Neural progenitor cell (in vitro differentiated cells): Measurements from ENCODE around the gene TEK.

Experiments used
- EZH2phosphoT487 ChIP-seq: fragments of 200-600 bp; sonication (generic); IDR thresholded peaks from 2 replicates; pipeline ENCODE4 v1.6.1; 2017; ENCODE audit warnings: antibody characterized with exemption
- TF ChIP-seq, protein P1 (sequence below): fragments of 200-600 bp; sonication (generic); IDR thresholded peaks from 2 replicates; pipeline ENCODE4 v1.5.1; 2017; ENCODE audit warnings: antibody characterized with exemption, mild to moderate bottlenecking

DNA sequence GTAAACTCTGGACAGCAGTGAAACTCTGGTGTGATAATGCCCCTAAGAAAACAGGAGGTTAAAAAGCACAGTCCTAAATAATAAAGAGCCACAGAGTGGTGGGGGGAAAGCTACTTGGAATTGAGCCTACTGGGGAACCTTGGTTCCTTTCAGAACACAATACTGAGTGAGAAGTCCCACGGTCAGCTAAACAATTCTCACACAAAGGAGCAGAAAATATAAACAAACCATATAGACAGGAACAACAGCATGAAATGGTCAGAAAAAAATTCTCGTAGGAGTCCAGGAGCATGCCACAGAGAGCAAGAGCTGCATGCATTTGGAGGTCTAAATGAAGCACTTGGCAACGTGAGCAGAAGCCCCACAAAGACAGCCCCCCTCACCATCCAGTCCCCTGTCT, 56.0 kb downstream of the TEK start:
- TF ChIP-seq, protein P1, sequence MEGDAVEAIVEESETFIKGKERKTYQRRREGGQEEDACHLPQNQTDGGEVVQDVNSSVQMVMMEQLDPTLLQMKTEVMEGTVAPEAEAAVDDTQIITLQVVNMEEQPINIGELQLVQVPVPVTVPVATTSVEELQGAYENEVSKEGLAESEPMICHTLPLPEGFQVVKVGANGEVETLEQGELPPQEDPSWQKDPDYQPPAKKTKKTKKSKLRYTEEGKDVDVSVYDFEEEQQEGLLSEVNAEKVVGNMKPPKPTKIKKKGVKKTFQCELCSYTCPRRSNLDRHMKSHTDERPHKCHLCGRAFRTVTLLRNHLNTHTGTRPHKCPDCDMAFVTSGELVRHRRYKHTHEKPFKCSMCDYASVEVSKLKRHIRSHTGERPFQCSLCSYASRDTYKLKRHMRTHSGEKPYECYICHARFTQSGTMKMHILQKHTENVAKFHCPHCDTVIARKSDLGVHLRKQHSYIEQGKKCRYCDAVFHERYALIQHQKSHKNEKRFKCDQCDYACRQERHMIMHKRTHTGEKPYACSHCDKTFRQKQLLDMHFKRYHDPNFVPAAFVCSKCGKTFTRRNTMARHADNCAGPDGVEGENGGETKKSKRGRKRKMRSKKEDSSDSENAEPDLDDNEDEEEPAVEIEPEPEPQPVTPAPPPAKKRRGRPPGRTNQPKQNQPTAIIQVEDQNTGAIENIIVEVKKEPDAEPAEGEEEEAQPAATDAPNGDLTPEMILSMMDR = no peak
- TF ChIP-seq EZH2phosphoT487 = no peak
